GM23248 (cell line): ENCODE results near the gene MACROD2. TPM values are rescaled to one million over a fixed set of nuclear protein-coding genes. Genes with fewer than 3 reads are reported as not detected.

Experiments used
- DNase-seq: peaks from one replicate; pipeline ENCODE4 v3.0.0-alpha.2; 2015
- H2AFZ ChIP-seq: fragments of 200-600 bp; sonication (generic); 2 replicates; pipeline ENCODE4 v1.6.1; 2016; ENCODE audit warnings: antibody characterized with exemption
- H3F3A ChIP-seq: fragments of 200-600 bp; sonication (generic); 2 replicates; pipeline ENCODE4 v1.6.1; 2016; ENCODE audit warnings: mild to moderate bottlenecking, antibody characterized with exemption, mixed run types; ENCODE audit not compliant: insufficient read depth
- H3K27ac ChIP-seq: fragments of 200-600 bp; sonication (generic); 2 replicates; pipeline ENCODE4 v1.5.1; 2016; ENCODE audit warnings: mild to moderate bottlenecking
- H3K27me3 ChIP-seq: fragments of 200-600 bp; sonication (generic); replicated peaks from 2 replicates; pipeline ENCODE4 v1.6.1; 2016; ENCODE audit warnings: mild to moderate bottlenecking; ENCODE audit not compliant: insufficient read depth
- H3K36me3 ChIP-seq: fragments of 200-600 bp; sonication (generic); 2 replicates; pipeline ENCODE4 v1.6.1; 2016; ENCODE audit warnings: low read depth, mild to moderate bottlenecking
- H3K4me1 ChIP-seq: fragments of 200-600 bp; sonication (generic); 2 replicates; pipeline ENCODE4 v1.6.1; 2016; ENCODE audit warnings: mild to moderate bottlenecking; ENCODE audit not compliant: insufficient read depth
- H3K4me2 ChIP-seq: fragments of 200-600 bp; sonication (generic); one replicate; pipeline ENCODE4 v1.6.1; 2016; ENCODE audit warnings: mild to moderate bottlenecking; ENCODE audit not compliant: unreplicated experiment
- H3K4me3 ChIP-seq: fragments of 200-600 bp; sonication (generic); 2 replicates; pipeline ENCODE4 v1.5.1; 2016; ENCODE audit warnings: mild to moderate bottlenecking
- H3K79me2 ChIP-seq: fragments of 200-600 bp; sonication (generic); 2 replicates; pipeline ENCODE4 v1.6.1; 2016; ENCODE audit warnings: mild to moderate bottlenecking; ENCODE audit not compliant: insufficient read depth
- H3K9ac ChIP-seq: fragments of 200-600 bp; sonication (generic); 2 replicates; pipeline ENCODE4 v1.6.1; 2016; ENCODE audit warnings: mild to moderate bottlenecking
- H3K9me2 ChIP-seq: fragments of 200-600 bp; sonication (generic); 2 replicates; pipeline ENCODE4 v1.6.1; 2016; ENCODE audit warnings: mixed run types, mild to moderate bottlenecking, moderate library complexity; ENCODE audit not compliant: insufficient read depth
- H3K9me3 ChIP-seq: fragments of 200-600 bp; sonication (generic); one replicate; pipeline ENCODE4 v1.6.1; 2017; ENCODE audit warnings: low read depth
- H4K20me1 ChIP-seq: fragments of 200-600 bp; sonication (generic); 2 replicates; pipeline ENCODE4 v1.6.0; 2016; ENCODE audit not compliant: insufficient read depth
- EZH2 ChIP-seq: fragments of 200-600 bp; sonication (generic); IDR thresholded peaks from 2 replicates; pipeline ENCODE4 v1.6.1; 2018; ENCODE audit warnings: antibody characterized with exemption, mild to moderate bottlenecking; ENCODE audit not compliant: insufficient read depth, poor library complexity, severe bottlenecking
- EZH2phosphoT487 ChIP-seq: fragments of 200-600 bp; sonication (generic); IDR thresholded peaks from 2 replicates; pipeline ENCODE4 v1.6.1; 2018; ENCODE audit warnings: antibody characterized with exemption, moderate library complexity, mild to moderate bottlenecking, low read depth; ENCODE audit not compliant: insufficient read depth
- WGBS, 2 experiments: methylation state at CpG; one replicate each; pipeline ENCODE4 v1.1.6; 2015 to 2017; ENCODE audit warnings: low lambda C conversion rate in 2 of 2, low coverage in 1 of 2; ENCODE audit errors: missing lambda C conversion rate in 2 of 2; 5-methylcytosine and 5-hydroxymethylcytosine counted together
- in situ Hi-C: fragments of 300-500 bp; cut with MboI; formaldehyde crosslinking; loops from 2 replicates; pipeline ENCODE4 v1.15.0; 2020
- polyA plus RNA-seq: library from polyadenylated mRNA; unstranded; fragments of >200 nt; fragmentation: Nextera tagmentation; extraction: Ambion mirVana; gene quantifications from 2 replicates; pipeline ENCODE4 v1.2.1, GENCODE V29; 2016
- total RNA-seq: library from RNA; depleted of rRNA; stranded (reverse); fragments of >200 nt; shearing (Covaris generic); gene quantifications from 2 replicates; pipeline ENCODE4 v1.2.3, GENCODE V29; 2014

Gene MACROD2
- total and polyA plus RNA-seq, 2 experiments from 2014 or later, result 1.1 to 3.1 TPM

GRCh38 chr20:15396026-15396425 is 1400.7 kb downstream of the MACROD2 start:
- Histone ChIP-seq H3K9me2 (no peaks in the 10 kb centered on the region), H3K4me2 (no peak overlapping the region), H3K9me3 (no peaks in the 10 kb centered on the region), H3F3A (no peaks in the 10 kb centered on the region), H3K4me3 (no peak overlapping the region), H3K36me3 (no peaks in the 10 kb centered on the region), H3K9ac (no peak overlapping the region), H4K20me1 (no peaks in the 10 kb centered on the region), H2AFZ (no peak overlapping the region), H3K27me3 (no peaks in the 10 kb centered on the region), H3K27ac (no peak overlapping the region), H3K4me1 (no peaks in the 10 kb centered on the region), H3K79me2 (no peaks in the 10 kb centered on the region)
- DNase-seq, result no peak
- TF ChIP-seq EZH2phosphoT487 (no peak), EZH2 (no peak)
- 39 to 45% methylated on average over 2 of the region's 2 CpGs for WGBS, 2 experiments
- in situ Hi-C loops, result no loop called here

- no peaks in the 10 kb centered on the region for H3K79me2 ChIP-seq
- H4K20me1 ChIP-seq, result no peaks in the 10 kb centered on the region
- H3K9me3 ChIP-seq, result no peaks in the 10 kb centered on the region
- in situ Hi-C loops, result no loop called here
- DNase-seq, result no peak
- H3K27ac ChIP-seq, result no peak overlapping the region
- H3K27me3 ChIP-seq, result no peaks in the 10 kb centered on the region
- H3K9me2 ChIP-seq, result no peaks in the 10 kb centered on the region
- no peaks in the 10 kb centered on the region for H3F3A ChIP-seq
- TF ChIP-seq EZH2phosphoT487, result no peak
- H3K36me3 ChIP-seq, result no peaks in the 10 kb centered on the region
- WGBS, 2 experiments, result 22 to 28% methylated on average over 3 of the region's 3 CpGs
- no peaks in the 10 kb centered on the region for H3K4me1 ChIP-seq
- H3K9ac ChIP-seq, result no peak overlapping the region
- no peak overlapping the region for H3K4me2 ChIP-seq
- H3K4me3 ChIP-seq, result no peak overlapping the region
- H2AFZ ChIP-seq, result no peak overlapping the region
Measured at GRCh38 chr20:15396900-15397299, 1401.6 kb downstream of the MACROD2 start.

GRCh38 chr20:15399781-15400180 is 1404.5 kb downstream of the MACROD2 start:
- no peaks in the 10 kb centered on the region for H3K27me3 ChIP-seq
- H2AFZ ChIP-seq, result no peak overlapping the region

GRCh38 chr20:15406072-15406471 is 1410.8 kb downstream of the MACROD2 start:
- TF ChIP-seq EZH2, result no peak
- TF ChIP-seq EZH2phosphoT487, result no peak
- H3K4me1 ChIP-seq, result no peaks in the 10 kb centered on the region
- no peak overlapping the region for H3K27ac ChIP-seq
- no peak overlapping the region for H3K9ac ChIP-seq
- no peak overlapping the region for H2AFZ ChIP-seq
- H3K4me2 ChIP-seq, result no peak overlapping the region
- no peaks in the 10 kb centered on the region for H3K79me2 ChIP-seq
- H3K36me3 ChIP-seq, result no peaks in the 10 kb centered on the region
- DNase-seq, result no peak
- H3F3A ChIP-seq, result no peaks in the 10 kb centered on the region
- 40 to 42% methylated on average over 3 of the region's 3 CpGs for WGBS, 2 experiments
- no peaks in the 10 kb centered on the region for H4K20me1 ChIP-seq
- H3K9me2 ChIP-seq, result no peaks in the 10 kb centered on the region
- no peaks in the 10 kb centered on the region for H3K9me3 ChIP-seq
- H3K27me3 ChIP-seq, result no peaks in the 10 kb centered on the region
- in situ Hi-C loops, result no loop called here
- no peak overlapping the region for H3K4me3 ChIP-seq

More at GRCh38 chr20:15399781-15400180, 1404.5 kb downstream of the MACROD2 start:
- Histone ChIP-seq H4K20me1 (no peaks in the 10 kb centered on the region), H3K27ac (no peak overlapping the region), H3K4me3 (no peak overlapping the region), H3K9ac (no peak overlapping the region), H3K4me1 (no peaks in the 10 kb centered on the region), H3K4me2 (no peak overlapping the region), H3K36me3 (no peaks in the 10 kb centered on the region), H3F3A (no peaks in the 10 kb centered on the region), H3K79me2 (no peaks in the 10 kb centered on the region), H3K9me2 (no peaks in the 10 kb centered on the region), H3K9me3 (no peaks in the 10 kb centered on the region)
- WGBS, 2 experiments, result 29 to 36% methylated on average over 2 of the region's 2 CpGs
- DNase-seq, result no peak
- in situ Hi-C loops, result no loop called here
- TF ChIP-seq EZH2phosphoT487 (no peak), EZH2 (no peak)

- Histone ChIP-seq H4K20me1 (no peaks in the 10 kb centered on the region), H3K4me1 (no peaks in the 10 kb centered on the region), H3K79me2 (no peaks in the 10 kb centered on the region), H3K9me3 (no peaks in the 10 kb centered on the region), H3K9ac (no peak overlapping the region), H3K4me3 (no peak overlapping the region), H3F3A (no peaks in the 10 kb centered on the region), H3K27ac (no peak overlapping the region), H3K4me2 (no peak overlapping the region), H3K36me3 (no peaks in the 10 kb centered on the region), H3K27me3 (no peaks in the 10 kb centered on the region), H3K9me2 (no peaks in the 10 kb centered on the region), H2AFZ (no peak overlapping the region)
- no peak for TF ChIP-seq EZH2
- TF ChIP-seq EZH2phosphoT487, result no peak
- DNase-seq, result no peak
- in situ Hi-C loops, result no loop called here
- WGBS, 2 experiments, result 55 to 57% methylated on average over 3 of the region's 3 CpGs
Measured at GRCh38 chr20:15411781-15412180, 1416.5 kb downstream of the MACROD2 start.
